Neuron (in vitro differentiated cells): ENCODE measurements around the gene ZSCAN12.

Experiments used
- H2AFZ ChIP-seq: one replicate; pipeline ENCODE4 v1.6.1; 2013; ENCODE audit warnings: low read depth, mild to moderate bottlenecking, inconsistent platforms, low read length, moderate library complexity
- H3K27me3 ChIP-seq: one replicate; pipeline ENCODE4 v1.6.1; 2013; ENCODE audit warnings: low read length; ENCODE audit not compliant: insufficient read depth
- H3K36me3 ChIP-seq: one replicate; pipeline ENCODE4 v1.6.1; 2013; ENCODE audit warnings: low read length; ENCODE audit not compliant: insufficient read depth
- H3K4me1 ChIP-seq: one replicate; pipeline ENCODE4 v1.6.1; 2013; ENCODE audit warnings: low read length; ENCODE audit not compliant: insufficient read depth
- H3K4me3 ChIP-seq: 2 replicates; pipeline ENCODE4 v1.5.1; 2013; ENCODE audit warnings: mild to moderate bottlenecking, low read length, moderate library complexity
- H3K9me3 ChIP-seq: one replicate; pipeline ENCODE4 v1.6.1; 2013; ENCODE audit warnings: low read length

ZSCAN12 gene

DNA sequence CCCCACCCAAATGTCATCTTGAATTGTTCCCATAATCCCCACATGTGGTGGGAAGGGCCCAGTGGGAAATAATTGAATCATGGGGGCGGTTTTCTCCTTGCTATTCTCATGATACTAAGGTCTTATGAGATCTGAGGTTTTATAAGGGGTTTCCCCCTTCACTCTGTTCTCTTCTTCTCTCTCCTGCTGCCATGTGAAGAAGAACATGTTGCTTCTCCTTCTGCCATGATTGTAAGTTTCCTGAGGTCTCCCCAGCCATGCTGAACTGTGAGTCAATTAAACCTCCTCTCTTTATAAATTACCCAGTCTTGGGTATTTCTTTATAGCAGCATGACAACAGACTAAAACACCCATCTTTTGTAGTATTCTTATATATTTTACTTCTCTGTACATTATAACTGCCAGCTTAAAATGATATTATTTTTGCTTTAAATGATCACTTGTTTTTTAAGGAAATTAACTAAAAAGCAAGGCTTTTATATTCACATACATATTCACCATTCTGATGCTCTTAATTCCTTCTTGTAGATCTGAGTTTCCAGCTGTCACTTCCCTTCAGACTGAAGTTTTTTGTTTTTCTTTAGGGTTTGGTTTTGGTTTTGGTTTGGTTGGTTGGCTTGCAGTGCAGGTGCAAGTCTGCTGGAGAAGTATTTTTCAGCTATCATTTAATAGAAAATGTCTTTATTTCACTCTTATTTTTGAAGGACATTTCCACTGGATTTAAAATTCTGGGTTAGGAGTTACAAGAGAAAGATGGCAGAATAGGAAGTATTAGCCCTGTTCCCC lies 59.0 kb downstream of the ZSCAN12 start:
- Histone ChIP-seq H3K9me3 (no peaks in the 10 kb centered on the region), H2AFZ (no peak overlapping the region), H3K4me3 (no peak overlapping the region), H3K36me3 (no peaks in the 10 kb centered on the region), H3K27me3 (no peaks in the 10 kb centered on the region), H3K4me1 (peaks cover 7% of the 10 kb centered on the region)

DNA sequence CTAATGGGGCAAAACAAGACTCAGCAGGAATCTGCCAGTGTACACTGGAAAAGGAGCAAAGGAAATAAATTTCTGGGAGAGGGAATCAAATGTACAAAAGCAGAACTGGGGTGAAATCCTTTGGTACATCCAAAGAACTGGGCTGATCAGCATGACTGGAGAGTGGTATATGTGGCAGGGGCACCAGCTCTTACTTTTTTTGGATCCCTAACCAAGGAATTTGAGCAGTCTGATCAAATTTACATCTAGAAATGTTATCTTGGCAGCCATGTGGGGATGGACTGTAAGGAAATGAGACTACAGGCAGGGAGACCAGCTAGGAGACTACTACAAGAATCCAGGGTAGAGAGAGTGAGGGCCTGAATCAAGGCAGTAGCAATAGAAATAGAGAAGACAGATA lies 62.4 kb downstream of the ZSCAN12 start:
- Histone ChIP-seq H3K36me3 (no peaks in the 10 kb centered on the region), H3K4me1 (peaks cover 17% of the 10 kb centered on the region), H3K9me3 (no peaks in the 10 kb centered on the region), H3K27me3 (no peaks in the 10 kb centered on the region), H2AFZ (no peak overlapping the region), H3K4me3 (peak overlapping the region; percentile 74)

DNA sequence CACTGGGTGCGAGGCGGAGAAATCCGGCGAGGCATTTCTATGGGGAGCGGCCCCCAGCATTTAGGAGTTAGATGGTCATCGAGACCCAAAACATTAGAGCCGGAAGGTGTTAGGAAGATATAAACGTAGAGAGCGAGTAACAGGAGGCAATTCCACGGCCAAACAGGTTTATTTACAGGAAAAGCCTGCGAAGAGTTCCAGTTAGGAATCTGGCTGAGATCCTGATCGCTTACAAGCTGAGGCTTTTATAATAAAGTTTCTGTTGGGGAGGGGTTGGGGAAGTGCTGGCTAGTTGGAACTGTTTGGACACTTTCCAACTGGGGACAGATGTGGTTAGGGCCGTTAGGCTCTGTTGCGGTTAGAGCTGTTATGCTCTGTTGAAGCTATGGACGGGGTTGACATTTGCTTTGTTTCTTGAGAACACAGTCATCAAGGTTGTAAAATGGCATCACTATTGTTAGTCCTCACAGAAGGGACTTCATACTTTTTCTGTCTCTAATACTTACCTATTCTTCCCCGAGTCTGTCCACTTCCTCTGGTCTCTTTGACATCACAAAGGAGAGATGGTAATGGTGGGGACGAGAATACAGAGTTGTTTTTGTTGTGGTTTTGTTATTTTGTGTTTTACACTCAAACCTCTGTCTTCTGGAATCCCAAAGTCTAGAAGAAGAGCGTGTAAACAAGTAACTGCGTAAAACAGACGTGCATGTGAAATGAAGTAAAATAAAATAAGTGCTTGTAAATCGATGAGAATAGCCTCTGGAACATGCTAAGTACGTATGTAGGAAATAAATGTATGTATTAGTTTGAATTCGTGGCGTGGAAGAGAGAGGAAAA lies 63.0 kb downstream of the ZSCAN12 start:
- no peaks in the 10 kb centered on the region for H3K9me3 ChIP-seq
- no peaks in the 10 kb centered on the region for H3K36me3 ChIP-seq
- H2AFZ ChIP-seq = peak overlapping the region; percentile 6
- H3K27me3 ChIP-seq = no peaks in the 10 kb centered on the region
- H3K4me3 ChIP-seq = peak overlapping the region; percentile 74
- peaks cover 17% of the 10 kb centered on the region for H3K4me1 ChIP-seq

DNA sequence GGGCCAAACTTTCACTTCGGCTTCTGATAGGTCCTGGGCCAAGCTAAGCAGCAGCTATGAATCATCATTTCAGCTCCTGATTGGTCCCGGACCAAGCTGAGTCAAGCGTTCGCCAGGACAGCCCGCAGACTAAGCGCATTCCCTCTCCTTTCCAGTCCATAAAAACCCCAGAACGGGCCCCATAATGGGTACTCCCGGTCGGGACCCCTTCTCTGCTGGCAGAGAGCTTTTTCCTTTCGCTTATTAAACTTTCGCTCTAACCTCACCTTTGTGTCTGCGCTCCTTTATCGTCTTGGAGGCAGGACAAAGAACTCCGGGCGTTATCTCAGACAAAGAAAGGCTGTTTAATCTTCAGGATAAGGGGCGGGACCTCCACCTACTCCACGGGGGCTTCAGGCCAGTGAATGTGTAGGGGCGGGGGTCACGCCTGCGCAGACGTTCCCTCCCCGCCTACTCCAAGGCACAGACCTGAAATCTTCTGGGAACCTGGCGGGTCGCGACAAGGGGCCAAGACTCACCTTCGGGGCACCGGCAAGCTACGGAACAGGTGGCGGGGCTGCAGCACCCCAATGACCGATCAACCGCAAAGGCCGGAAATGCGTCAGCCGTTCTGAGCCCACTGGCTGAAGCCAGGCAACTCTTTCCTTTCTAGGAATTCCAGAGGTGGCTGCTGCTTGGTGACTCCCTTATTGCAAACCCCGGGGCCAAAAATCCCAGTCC lies 63.8 kb downstream of the ZSCAN12 start, which contains the start of gene ZSCAN31:
TSS of gene ZSCAN31 (minus strand) at position 585 of the 720 bp plus-strand sequence. CDS start 6,465 bp downstream, outside the sequence.
- Histone ChIP-seq H3K27me3 (no peaks in the 10 kb centered on the region), H3K9me3 (no peaks in the 10 kb centered on the region), H3K36me3 (no peaks in the 10 kb centered on the region), H3K4me3 (peak within 1 kb of the TSS; percentile 74), H2AFZ (peak within 1 kb of the TSS; percentile 21), H3K4me1 (peaks cover 17% of the 10 kb centered on the region)

DNA sequence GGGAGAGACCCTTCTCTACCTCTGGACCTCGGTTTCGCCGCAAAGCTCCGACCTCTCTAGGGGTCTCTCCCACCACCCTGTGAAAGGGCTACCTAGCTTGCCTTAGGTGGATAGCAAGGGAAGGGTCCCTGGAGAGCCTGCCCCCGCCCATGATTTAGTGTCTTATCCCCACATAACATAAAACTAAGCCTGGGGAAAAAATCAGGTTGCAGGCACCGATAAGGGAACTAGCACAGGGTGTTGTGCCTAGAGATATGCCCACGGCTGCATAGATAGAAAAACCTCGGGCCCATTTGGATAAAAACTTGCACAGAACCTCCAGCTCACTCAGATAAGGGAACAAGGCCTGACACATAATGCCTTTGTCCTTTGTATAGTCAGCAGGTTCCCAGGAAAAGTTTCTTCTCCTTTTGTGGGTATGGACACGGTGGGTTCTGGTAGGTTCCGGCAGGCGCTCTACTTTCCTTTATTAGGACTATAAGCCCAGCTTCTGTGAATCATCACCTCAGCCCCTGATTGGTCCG lies 64.4 kb downstream of the ZSCAN12 start:
- Histone ChIP-seq H3K36me3 (no peaks in the 10 kb centered on the region), H2AFZ (peak overlapping the region; percentile 21), H3K27me3 (no peaks in the 10 kb centered on the region), H3K4me1 (peaks cover 17% of the 10 kb centered on the region), H3K9me3 (no peaks in the 10 kb centered on the region), H3K4me3 (peak overlapping the region; percentile 50)

DNA sequence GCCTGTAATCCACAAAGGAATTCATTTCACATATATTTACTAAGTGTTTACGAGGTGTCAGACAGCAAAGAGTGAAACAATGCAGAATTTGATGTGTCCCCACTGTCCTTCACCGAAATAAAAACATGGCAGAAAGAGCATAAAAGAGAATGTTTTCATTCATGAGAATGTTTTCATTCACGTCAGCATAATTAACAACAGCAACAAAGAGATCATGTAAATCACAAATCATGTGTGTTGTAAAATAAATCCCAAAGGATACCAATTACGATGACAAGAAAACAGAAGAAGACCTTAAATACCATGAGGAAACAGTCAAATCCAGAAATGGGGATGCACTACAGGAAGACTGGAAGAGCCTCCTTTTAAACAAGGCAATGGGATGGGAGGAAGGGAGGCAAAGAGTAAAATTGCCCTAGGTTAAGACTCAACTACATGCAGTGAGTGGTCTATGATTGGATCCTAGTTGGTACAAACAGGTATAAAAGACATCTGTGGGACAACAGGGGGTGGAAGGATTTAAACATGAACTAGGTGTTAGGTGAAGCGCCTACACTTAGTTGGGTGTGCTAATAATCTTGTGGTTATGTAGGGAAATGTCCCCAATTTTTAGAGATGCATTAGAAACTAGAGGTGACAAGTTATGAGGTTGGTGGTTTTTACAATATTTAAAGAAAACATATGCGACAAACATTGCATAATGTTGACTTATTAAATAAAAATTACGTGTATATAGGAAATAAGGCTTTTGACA lies 65.1 kb downstream of the ZSCAN12 start:
- Histone ChIP-seq H3K27me3 (no peaks in the 10 kb centered on the region), H2AFZ (no peak overlapping the region), H3K9me3 (no peaks in the 10 kb centered on the region), H3K4me3 (peak overlapping the region; percentile 50), H3K4me1 (peaks cover 17% of the 10 kb centered on the region), H3K36me3 (no peaks in the 10 kb centered on the region)

DNA sequence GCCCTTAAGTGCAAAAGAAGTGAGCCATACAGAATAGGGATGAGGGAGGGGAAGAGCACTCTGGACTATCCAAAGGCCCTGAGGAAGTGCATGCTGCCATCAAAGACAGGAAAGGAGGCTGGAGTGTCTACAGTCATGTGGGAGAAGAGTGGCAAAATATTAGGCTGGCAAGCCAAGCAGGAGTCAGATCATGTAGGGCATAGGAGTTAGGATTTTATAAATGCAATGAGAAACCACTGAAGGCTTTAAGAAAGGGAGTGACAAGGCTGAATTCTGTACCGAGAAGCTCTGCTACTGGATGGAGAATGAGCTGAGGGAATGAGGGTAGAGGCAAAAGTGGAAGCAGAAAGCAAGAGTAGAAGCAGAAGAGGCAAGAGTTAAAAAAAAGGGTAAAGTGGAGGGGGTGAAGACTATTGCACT lies 65.9 kb downstream of the ZSCAN12 start:
- Histone ChIP-seq H2AFZ (no peak overlapping the region), H3K27me3 (no peaks in the 10 kb centered on the region)

DNA sequence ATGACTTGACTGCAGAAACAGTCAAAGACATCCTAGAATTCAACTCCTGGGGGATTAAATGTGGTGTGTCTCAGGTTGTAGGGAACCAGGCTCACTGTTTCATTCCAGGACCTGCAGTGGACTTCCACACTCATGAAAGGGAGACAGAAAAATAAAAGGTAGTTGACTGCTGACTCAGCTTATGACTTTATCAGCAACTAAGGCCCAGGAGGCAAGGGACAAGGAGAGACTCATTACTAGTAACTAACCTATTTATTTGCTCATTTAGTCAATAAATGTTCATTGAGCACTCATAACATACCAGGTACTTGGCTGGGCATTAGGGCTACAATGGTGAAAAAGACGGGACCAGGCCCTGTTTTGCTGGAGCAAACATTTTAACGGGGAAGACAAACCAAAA lies 66.5 kb downstream of the ZSCAN12 start:
- Histone ChIP-seq H2AFZ (no peak overlapping the region), H3K9me3 (peaks cover 2% of the 10 kb centered on the region), H3K27me3 (no peaks in the 10 kb centered on the region), H3K36me3 (peaks cover 3% of the 10 kb centered on the region), H3K4me1 (peaks cover 17% of the 10 kb centered on the region), H3K4me3 (no peak overlapping the region)

More for the DNA sequence above, 65.9 kb downstream of the ZSCAN12 start:
- H3K36me3 ChIP-seq = peaks cover 3% of the 10 kb centered on the region
- no peak overlapping the region for H3K4me3 ChIP-seq
- H3K9me3 ChIP-seq = peaks cover 2% of the 10 kb centered on the region
- H3K4me1 ChIP-seq = peaks cover 17% of the 10 kb centered on the region

DNA sequence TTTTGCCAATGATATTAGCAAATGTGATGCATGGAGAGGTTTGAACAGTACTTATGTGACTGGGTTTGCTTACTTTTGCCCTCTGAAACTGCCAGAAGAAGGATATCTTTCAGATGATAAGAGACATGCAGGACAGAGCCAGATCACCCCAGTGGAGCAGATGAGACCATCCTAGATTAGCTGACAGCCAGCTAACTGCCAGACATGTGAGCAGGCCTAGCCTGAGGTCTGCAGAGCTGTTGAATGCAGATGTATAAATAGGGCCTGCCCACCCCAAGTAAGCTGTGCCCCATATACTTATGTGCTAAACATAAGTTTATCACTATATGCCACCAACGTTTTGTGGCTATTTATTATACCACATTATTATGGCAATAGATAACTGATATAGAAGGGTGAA lies 69.5 kb downstream of the ZSCAN12 start:
- Histone ChIP-seq H3K9me3 (peaks cover 20% of the 10 kb centered on the region), H3K4me3 (no peak overlapping the region), H2AFZ (no peak overlapping the region), H3K27me3 (no peaks in the 10 kb centered on the region), H3K4me1 (peaks cover 9% of the 10 kb centered on the region), H3K36me3 (peaks cover 27% of the 10 kb centered on the region)
